ENCODE measurements around the gene HBEGF. TPM values are rescaled to one million over a fixed set of nuclear protein-coding genes. Genes with fewer than 3 reads are reported as not detected.

HBEGF gene
- total RNA-seq, 6 donors from 2014 or later = 10.5 to 65.0 (median 49.5) TPM

DNA sequence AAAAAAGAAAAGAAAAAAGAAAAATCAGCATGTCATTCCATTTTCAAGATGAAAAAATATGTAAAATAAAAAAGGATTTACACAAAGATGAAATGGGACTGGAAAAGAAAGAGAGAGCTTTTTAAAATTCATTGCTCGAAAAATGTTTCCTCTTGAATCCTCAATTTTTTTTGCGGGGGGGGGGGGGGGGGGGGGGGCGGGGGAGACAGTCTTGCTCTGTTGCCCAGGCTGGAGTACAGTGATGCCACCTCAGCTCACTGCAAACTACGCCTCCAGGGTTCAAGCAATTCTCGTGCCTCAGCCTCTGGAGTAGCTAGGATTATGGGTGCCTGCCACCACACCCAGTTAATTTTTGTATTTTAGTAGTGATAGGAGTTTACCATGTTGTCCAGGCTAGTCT lies 60.0 kb downstream of the HBEGF start:
- ATAC-seq (ENCODE audit: low FRiP score in 2 of 2) = no peak
- 71 to 90% methylated on average over 4 of the region's 5 CpGs for WGBS, 2 donors
- Histone ChIP-seq H3K27ac (no peak overlapping the region), H3K36me3 (no peaks in the 10 kb centered on the region), H3K4me3 (no peak overlapping the region), H3K9me3 (no peaks in the 10 kb centered on the region), H3K4me1 (peaks cover 3 to 16% (median 13%) of the 10 kb centered on the region in 4 donors), H3K27me3 (no peaks in the 10 kb centered on the region)
- no peak for DNase-seq
- TF ChIP-seq, protein P1, sequence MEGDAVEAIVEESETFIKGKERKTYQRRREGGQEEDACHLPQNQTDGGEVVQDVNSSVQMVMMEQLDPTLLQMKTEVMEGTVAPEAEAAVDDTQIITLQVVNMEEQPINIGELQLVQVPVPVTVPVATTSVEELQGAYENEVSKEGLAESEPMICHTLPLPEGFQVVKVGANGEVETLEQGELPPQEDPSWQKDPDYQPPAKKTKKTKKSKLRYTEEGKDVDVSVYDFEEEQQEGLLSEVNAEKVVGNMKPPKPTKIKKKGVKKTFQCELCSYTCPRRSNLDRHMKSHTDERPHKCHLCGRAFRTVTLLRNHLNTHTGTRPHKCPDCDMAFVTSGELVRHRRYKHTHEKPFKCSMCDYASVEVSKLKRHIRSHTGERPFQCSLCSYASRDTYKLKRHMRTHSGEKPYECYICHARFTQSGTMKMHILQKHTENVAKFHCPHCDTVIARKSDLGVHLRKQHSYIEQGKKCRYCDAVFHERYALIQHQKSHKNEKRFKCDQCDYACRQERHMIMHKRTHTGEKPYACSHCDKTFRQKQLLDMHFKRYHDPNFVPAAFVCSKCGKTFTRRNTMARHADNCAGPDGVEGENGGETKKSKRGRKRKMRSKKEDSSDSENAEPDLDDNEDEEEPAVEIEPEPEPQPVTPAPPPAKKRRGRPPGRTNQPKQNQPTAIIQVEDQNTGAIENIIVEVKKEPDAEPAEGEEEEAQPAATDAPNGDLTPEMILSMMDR (IDR thresholded peaks at IDR 0.05) = no peak
- TF ChIP-seq POLR2A (IDR thresholded peaks at IDR 0.05) (no peak), EP300 (IDR thresholded peaks at IDR 0.05) (no peak), POLR2AphosphoS5 (IDR thresholded peaks at IDR 0.05) (no peak)

DNA sequence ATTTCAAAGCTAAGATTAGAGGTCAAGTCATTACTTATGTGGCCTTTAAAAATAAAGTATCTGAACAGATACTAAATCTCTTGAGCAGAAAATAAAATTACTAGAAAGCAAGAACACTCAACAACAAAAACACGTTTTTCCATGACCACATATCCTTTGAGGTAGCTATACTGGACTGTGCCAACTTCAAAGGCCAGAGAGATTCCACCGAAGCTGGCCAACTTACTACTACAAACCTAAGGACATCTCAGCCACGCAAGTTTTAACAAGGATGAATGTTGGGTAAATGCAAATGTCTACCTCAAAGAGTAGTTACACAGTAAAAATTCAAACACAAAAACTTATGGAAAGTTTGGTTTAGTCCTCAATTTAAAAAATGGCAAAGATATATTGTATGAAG lies 62.4 kb downstream of the HBEGF start:
- DNase-seq = no peak
- TF ChIP-seq POLR2A (IDR thresholded peaks at IDR 0.05) (no peak), EP300 (IDR thresholded peaks at IDR 0.05) (no peak), POLR2AphosphoS5 (IDR thresholded peaks at IDR 0.05) (no peak)
- TF ChIP-seq, protein P1 (IDR thresholded peaks at IDR 0.05) = no peak
- no peak for ATAC-seq (ENCODE audit: low FRiP score in 2 of 2)
- 84 to 91% methylated on average over 3 of the region's 3 CpGs for WGBS, 2 donors
- H3K4me1 ChIP-seq = peaks cover 0 to 13% (median 8%) of the 10 kb centered on the region in 4 donors
- H3K36me3 ChIP-seq = peaks cover 0 to 9% (median 2%) of the 10 kb centered on the region in 4 donors
- H3K9me3 ChIP-seq = no peaks in the 10 kb centered on the region
- no peak overlapping the region for H3K27ac ChIP-seq
- no peak overlapping the region for H3K4me3 ChIP-seq
- no peaks in the 10 kb centered on the region for H3K27me3 ChIP-seq

Other genes starting within 250 kb of the HBEGF start
- 10 to 100 TPM; 13.8 to 43.2 (median 22.7) TPM for gene PURA, start 232.5 kb downstream of the HBEGF start, total RNA-seq
- 10 to 100 TPM in 4 of 6 donors, 1 to 10 TPM in 2; 8.4 to 32.8 (median 11.8) TPM for gene IGIP, start 220.7 kb downstream of the HBEGF start, total RNA-seq
- gene CYSTM1, start 171.4 kb downstream of the HBEGF start, total RNA-seq = 100 to 1,000 TPM in 1 of 6 donors, 10 to 100 TPM in 5; 24.1 to 139 (median 91.9) TPM
- gene PFDN1, start 43.5 kb downstream of the HBEGF start, total RNA-seq = 100 to 1,000 TPM in 2 of 6 donors, 10 to 100 TPM in 4; 44.7 to 128 (median 87.7) TPM
- under 1 TPM in 3 of 6 donors, not detected in 3; 0.15 to 0.23 (median 0.17) TPM for gene SLC4A9, start 13.6 kb upstream of the HBEGF start, total RNA-seq
- 100 to 1,000 TPM in 5 of 6 donors, 10 to 100 TPM in 1; 97.0 to 338 (median 135) TPM for gene ANKHD1, start 55.2 kb upstream of the HBEGF start, total RNA-seq
- 10 to 100 TPM; 12.1 to 32.5 (median 21.0) TPM for gene EIF4EBP3, start 201.1 kb upstream of the HBEGF start, total RNA-seq
- gene SRA1, start 210.9 kb upstream of the HBEGF start, total RNA-seq = 10 to 100 TPM; 23.1 to 31.6 (median 29.6) TPM
- 100 to 1,000 TPM in 1 of 6 donors, 10 to 100 TPM in 5; 14.1 to 127 (median 28.4) TPM for gene APBB3, start 218.0 kb upstream of the HBEGF start, total RNA-seq
- gene SLC35A4, start 218.2 kb upstream of the HBEGF start, total RNA-seq = 10 to 100 TPM; 30.4 to 92.3 (median 56.7) TPM